Measurements from ENCODE around the gene CCKAR.

The CCKAR gene

DNA sequence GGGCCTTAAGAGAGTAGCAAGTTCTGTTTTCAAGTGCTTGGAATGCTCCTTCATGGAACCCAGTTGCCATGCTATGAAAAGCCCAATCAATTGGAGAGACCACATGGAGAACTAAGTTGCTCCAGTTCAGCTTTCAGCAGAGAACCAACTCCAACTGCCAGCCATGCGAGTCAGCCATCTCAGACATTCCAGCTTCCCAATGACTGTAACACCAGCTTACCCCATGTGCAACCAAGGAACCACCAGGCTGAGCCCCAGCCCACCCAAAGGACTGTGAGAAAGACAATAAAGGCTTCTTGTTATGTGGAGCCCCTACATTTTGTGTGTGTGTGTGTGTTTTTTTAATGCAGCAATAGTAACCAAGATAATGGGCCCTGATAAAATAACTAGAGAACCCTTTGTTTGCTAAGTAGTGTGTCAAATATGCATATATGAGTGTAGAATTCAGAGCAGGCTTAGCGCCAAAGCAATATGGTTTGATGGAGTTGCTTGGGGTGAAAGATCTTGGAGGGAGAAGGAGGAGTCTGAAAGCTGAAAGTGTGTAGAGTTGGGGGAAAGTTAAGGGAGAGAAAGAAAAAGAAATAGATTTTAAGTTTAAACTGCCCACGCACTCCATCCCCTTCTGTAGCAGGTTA, 35.0 kb upstream of the CCKAR start:
- Histone ChIP-seq H2AFZ (ENCODE audit: low read length) (no peak overlapping the region), H3K27ac (ENCODE audit: low read depth, low read length, poor library complexity, severe bottlenecking) (no peak overlapping the region), H3K9me3 (ENCODE audit: low read length) (no peaks in the 10 kb centered on the region), H3K4me1 (ENCODE audit: insufficient read depth, low read length, severe bottlenecking) (no peaks in the 10 kb centered on the region), H3K9ac (ENCODE audit: low read length) (no peak overlapping the region), H3K27me3 (ENCODE audit: insufficient read depth, low read length) (no peaks in the 10 kb centered on the region), H3K79me2 (ENCODE audit: insufficient read depth, low read length) (no peaks in the 10 kb centered on the region), H3F3A (ENCODE audit: insufficient read depth, low read length) (no peaks in the 10 kb centered on the region), H3K9me2 (ENCODE audit: low read depth, low read length) (no peaks in the 10 kb centered on the region), H3K36me3 (ENCODE audit: insufficient read depth, low read length) (no peaks in the 10 kb centered on the region), H4K20me1 (ENCODE audit: insufficient read depth, low read length) (no peaks in the 10 kb centered on the region), H3K4me2 (ENCODE audit: low read length) (no peak overlapping the region), H3K4me3 (ENCODE audit: low read depth, low read length, poor library complexity, severe bottlenecking) (no peak overlapping the region)
- TF ChIP-seq, protein P1, sequence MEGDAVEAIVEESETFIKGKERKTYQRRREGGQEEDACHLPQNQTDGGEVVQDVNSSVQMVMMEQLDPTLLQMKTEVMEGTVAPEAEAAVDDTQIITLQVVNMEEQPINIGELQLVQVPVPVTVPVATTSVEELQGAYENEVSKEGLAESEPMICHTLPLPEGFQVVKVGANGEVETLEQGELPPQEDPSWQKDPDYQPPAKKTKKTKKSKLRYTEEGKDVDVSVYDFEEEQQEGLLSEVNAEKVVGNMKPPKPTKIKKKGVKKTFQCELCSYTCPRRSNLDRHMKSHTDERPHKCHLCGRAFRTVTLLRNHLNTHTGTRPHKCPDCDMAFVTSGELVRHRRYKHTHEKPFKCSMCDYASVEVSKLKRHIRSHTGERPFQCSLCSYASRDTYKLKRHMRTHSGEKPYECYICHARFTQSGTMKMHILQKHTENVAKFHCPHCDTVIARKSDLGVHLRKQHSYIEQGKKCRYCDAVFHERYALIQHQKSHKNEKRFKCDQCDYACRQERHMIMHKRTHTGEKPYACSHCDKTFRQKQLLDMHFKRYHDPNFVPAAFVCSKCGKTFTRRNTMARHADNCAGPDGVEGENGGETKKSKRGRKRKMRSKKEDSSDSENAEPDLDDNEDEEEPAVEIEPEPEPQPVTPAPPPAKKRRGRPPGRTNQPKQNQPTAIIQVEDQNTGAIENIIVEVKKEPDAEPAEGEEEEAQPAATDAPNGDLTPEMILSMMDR (IDR thresholded peaks at IDR 0.05; ENCODE audit: low read length): no peak
- TF ChIP-seq EZH2 (IDR thresholded peaks at IDR 0.05; ENCODE audit: borderline replicate concordance, low read length): no peak

- no peak overlapping the region for H2AFZ ChIP-seq (ENCODE audit: low read length)
- no peaks in the 10 kb centered on the region for H3F3A ChIP-seq (ENCODE audit: insufficient read depth, low read length)
- H3K27ac ChIP-seq (ENCODE audit: low read depth, low read length, poor library complexity, severe bottlenecking): no peak overlapping the region
- no peak overlapping the region for H3K9ac ChIP-seq (ENCODE audit: low read length)
- TF ChIP-seq EZH2 (IDR thresholded peaks at IDR 0.05; ENCODE audit: borderline replicate concordance, low read length): no peak
- TF ChIP-seq, protein P1 (IDR thresholded peaks at IDR 0.05; ENCODE audit: low read length): no peak
- no peaks in the 10 kb centered on the region for H3K27me3 ChIP-seq (ENCODE audit: insufficient read depth, low read length)
- no peak overlapping the region for H3K4me3 ChIP-seq (ENCODE audit: low read depth, low read length, poor library complexity, severe bottlenecking)
- no peaks in the 10 kb centered on the region for H4K20me1 ChIP-seq (ENCODE audit: insufficient read depth, low read length)
- no peaks in the 10 kb centered on the region for H3K79me2 ChIP-seq (ENCODE audit: insufficient read depth, low read length)
- no peaks in the 10 kb centered on the region for H3K9me3 ChIP-seq (ENCODE audit: low read length)
- H3K36me3 ChIP-seq (ENCODE audit: insufficient read depth, low read length): no peaks in the 10 kb centered on the region
- H3K4me2 ChIP-seq (ENCODE audit: low read length): no peak overlapping the region
- no peaks in the 10 kb centered on the region for H3K9me2 ChIP-seq (ENCODE audit: low read depth, low read length)
- H3K4me1 ChIP-seq (ENCODE audit: insufficient read depth, low read length, severe bottlenecking): no peaks in the 10 kb centered on the region
Measured at GRCh38 chr4:26524011-26524410, 33.7 kb upstream of the CCKAR start.

DNA sequence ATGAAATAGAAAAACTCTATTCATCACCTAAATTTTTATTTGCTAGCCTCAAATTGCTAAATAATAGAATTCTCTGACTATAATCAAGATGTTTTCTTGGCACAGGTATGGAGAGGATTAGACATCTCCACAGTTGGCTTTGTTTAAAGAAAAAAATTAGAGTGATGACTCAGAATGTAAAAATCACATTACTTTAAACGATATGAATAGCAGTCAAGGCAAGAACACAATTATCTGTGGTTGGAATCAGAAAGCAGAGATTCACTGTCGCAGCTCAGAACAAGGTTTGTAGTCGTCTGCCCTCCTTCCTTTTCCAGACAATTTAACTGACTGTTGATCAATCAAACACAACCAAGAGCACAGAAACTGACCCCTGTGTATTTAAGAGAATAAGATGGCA, 32.2 kb upstream of the CCKAR start:
- Histone ChIP-seq H3K9ac (ENCODE audit: low read length) (no peak overlapping the region), H2AFZ (ENCODE audit: low read length) (no peak overlapping the region), H3K79me2 (ENCODE audit: insufficient read depth, low read length) (no peaks in the 10 kb centered on the region), H3K9me3 (ENCODE audit: low read length) (no peaks in the 10 kb centered on the region), H3K4me2 (ENCODE audit: low read length) (no peak overlapping the region), H3K27me3 (ENCODE audit: insufficient read depth, low read length) (no peaks in the 10 kb centered on the region), H3F3A (ENCODE audit: insufficient read depth, low read length) (no peaks in the 10 kb centered on the region), H3K4me3 (ENCODE audit: low read depth, low read length, poor library complexity, severe bottlenecking) (no peak overlapping the region), H3K36me3 (ENCODE audit: insufficient read depth, low read length) (no peaks in the 10 kb centered on the region), H3K27ac (ENCODE audit: low read depth, low read length, poor library complexity, severe bottlenecking) (no peak overlapping the region), H4K20me1 (ENCODE audit: insufficient read depth, low read length) (no peaks in the 10 kb centered on the region), H3K9me2 (ENCODE audit: low read depth, low read length) (no peaks in the 10 kb centered on the region), H3K4me1 (ENCODE audit: insufficient read depth, low read length, severe bottlenecking) (no peaks in the 10 kb centered on the region)
- TF ChIP-seq, protein P1 (IDR thresholded peaks at IDR 0.05; ENCODE audit: low read length): no peak

Measured in OCI-LY1 (cell line).